IPS-11a (cell line): ENCODE results near the gene FCHO2.
"Not testable (repeated sequence)": the region's sequence is repeated elsewhere in the genome, so short reads cannot be mapped to it uniquely, and the experiment has no call there.

Experiments
- H3K4me3 ChIP-seq: one replicate; pipeline ENCODE4 v1.5.1; 2013; ENCODE audit warnings: low read depth, low read length, control low read depth

Gene FCHO2

DNA sequence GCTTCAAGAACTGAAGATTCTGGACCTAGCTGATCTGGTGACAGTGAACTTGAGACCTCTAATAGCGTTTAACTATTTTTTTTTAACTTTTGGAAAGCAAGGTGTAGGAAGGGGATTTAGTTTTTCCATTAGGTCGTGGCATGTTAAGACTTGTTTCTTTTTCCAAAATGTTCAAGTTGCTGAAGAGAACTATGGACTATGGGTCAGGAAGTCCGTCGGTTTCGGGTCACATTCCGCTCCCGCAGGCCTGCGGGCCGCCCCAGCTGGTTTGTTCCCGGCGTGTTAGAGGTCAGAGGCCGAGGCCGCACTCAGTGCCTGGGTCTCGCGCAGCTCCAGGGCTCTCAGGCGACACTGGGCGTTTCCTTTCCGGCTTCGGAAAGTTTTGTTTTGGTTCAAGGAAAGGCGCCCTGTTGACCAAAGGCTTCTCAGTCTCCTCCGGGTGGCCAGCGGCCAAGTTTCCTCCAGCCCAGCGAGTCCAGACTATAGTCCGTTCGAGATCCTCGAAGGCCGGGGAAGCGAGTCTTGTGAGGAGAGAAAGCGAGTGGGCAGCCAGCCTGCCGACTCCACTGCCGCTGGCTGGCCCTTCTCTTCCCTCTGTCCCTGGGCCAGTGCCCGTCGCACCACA lies 586 bp upstream of the FCHO2 start:
- peak overlapping the region; percentile 60 for H3K4me3 ChIP-seq

DNA sequence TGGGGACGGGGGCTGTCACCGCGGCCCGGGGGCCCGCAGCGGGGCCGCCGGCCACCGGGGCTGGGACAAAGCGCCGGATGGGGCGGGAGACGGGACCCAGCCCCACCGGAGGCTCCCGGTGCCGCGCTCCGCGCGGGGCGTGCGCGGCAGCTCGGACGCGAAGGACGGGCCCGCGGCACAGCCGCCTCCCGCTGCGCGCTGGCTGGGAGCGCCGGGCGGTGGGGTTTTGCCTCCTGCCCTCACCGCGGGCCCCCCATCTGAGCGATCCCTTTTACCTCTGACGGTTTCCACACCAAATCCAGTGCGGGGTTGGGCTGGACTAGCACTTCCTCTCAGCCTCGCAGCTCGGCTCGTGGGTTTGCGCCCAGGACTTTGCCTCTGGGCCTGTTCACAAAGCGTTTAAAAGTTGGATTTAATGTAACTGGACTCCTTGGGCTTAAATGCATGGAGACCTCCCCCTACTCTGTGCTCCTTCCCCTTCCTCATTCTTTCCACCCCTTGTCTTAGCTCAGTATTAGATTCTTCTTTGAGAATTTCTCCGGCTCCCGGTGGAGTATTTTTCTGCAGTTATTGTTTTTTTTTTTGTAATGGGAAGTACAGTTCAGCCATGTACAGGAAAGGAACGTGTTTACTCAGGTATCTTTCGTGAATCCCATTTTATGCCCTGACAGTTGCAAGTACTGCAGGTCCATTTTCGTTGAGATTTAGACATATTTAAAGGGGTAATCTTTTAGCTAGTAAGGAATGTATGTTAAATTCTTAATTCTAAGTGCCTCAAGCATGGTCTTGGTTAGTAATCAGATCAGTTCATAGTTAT lies 691 bp downstream of the FCHO2 start:
- peak overlapping the region; percentile 60 for H3K4me3 ChIP-seq

DNA sequence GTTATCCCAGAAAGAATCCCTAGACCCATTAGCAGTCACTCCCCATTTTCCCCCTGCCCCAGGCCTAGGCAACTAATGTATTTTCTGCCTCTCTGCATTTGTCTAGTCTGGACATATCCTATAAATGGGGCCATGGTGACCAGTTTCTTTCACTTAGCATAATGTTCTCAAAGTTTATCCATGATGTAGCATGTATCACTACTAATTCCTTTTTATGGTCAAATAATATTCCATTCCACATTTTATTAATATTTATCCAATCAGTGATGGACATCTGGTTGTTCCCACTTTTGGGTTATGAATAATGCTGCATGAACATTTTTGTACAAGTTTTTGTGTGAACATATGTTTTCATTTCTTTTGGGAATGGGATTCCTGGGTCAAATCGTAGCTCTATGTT lies 1.5 kb downstream of the FCHO2 start:
- H3K4me3 ChIP-seq, result no peak overlapping the region

DNA sequence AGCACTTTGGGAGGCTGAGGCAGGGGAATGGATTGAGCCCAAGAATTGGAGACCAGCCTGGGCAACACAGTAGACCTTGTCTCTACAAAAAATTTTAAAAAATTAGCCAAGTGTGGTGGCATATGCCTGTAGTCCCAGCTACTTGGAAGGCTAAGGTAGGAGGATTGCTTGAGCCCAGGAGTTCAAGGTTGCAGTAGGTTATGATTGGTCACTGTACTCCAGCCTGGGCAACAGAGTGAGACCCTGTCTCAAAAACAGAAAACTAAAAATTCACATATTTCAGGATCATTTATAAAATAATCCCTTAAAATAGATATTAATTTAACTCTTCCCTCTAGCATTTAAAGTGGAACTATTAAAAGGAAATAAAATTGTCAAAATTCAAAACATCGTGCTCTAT lies 3.4 kb downstream of the FCHO2 start:
- H3K4me3 ChIP-seq, result no peak overlapping the region

DNA sequence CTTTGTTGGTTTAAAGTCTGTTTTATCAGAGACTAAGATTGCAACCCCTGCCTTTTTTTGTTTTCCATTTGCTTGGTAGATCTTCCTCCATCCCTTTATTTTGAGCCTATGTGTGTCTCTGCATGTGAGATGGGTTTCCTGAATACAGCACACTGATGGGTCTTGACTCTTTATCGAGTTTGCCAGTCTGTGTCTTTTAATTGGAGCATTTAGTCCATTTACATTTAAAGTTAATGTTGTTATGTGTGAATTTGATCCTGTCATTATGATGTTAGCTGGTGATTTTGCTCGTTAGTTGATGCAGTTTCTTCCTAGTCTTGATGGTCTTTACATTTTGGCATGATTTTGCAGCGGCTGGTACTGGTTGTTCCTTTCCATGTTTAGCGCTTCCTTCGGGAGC lies 18.6 kb downstream of the FCHO2 start:
- not testable (repeated sequence) for H3K4me3 ChIP-seq

DNA sequence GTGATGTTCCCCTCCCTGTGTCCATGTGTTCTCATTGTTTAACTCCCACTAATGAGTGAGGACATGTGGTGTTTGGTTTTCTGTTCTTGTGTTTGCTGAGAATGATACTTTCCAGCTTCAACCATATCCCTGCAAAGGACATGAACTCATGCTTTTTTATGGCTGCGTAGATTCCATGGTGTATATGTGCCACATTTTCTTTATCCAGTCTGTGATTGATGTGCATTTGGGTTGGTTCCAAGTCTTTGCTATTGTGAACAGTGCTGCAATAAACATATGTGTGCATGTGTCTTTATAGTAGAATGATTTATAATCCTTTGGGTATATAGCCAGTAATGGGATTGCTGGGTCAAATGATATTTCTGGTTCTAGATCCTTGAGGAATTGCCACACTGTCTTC lies 21.0 kb downstream of the FCHO2 start:
- not testable (repeated sequence) for H3K4me3 ChIP-seq

DNA sequence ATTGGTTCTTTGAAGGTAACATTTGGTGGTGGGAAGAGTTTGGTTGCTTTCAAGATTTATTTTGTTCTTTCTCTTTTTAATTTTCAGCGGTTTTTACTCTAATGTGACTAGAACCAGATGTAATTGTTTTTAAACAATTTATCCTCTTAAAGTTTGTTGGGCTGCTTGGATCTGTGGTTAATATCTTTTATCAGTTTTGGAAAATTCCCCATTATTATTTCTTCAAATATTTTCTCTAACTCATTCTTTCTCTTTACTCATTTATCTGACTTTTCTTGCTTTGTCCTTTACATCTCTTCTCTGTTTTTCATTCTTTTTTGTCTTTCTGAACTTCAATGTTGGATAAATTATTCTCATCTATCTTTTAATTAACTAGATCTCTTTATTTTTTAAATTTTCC lies 29.9 kb downstream of the FCHO2 start:
- H3K4me3 ChIP-seq, result no peak overlapping the region

DNA sequence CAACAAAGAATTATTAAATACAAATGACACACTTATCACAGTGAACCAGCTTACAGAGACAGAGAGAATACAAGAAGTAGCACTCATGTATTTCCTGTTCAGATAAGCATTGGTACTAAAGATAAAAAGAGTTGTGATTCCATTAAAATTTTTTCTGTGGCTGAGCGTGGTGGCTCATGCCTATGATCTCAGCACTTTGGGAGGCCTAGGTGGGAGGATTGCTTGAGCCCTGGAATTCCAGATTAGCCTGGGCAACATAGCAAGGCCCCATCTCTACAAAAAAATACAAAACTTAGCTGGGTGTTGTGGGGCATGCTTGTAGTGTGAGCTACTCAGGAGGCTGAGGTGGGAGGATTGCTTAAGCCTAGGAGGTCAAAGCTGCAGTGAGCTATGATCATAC lies 32.9 kb downstream of the FCHO2 start:
- H3K4me3 ChIP-seq, result no peak overlapping the region

DNA sequence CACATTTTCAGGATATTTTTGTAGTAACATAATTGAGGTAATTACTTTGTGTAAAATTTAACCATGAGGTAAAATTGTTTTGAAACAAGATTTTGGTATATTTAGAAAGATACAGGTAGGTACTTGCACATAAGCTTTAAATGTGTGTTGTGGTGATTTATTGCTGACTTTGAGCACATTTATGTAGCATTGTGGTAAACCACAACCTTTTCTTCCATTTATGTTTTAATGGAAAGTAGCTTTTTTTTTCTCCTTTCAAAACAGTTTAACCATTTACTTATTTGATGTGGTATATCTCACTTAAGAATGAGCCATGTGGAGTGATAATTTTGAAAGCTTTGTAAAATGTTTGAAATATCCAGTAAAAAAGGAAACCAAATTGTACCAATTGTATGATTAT lies 35.6 kb downstream of the FCHO2 start:
- no peak overlapping the region for H3K4me3 ChIP-seq

DNA sequence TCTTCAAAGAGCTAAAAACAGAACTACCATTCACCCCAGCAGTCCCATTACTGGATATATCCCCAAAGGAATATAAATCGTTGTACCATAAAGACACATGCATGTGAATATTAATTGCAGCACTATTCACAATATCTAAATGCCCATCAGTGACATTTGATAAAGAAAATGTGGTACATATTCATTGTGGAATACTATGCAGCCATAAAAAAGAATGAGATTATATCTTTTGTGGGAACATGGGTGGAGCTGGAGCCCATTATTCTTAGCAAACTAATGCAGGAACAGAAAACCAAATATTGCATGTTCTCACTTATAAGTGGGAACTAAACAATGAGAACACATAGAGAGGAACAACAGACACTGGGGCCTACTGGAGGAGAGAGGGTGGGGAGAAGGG lies 38.7 kb downstream of the FCHO2 start:
- no peak overlapping the region for H3K4me3 ChIP-seq

DNA sequence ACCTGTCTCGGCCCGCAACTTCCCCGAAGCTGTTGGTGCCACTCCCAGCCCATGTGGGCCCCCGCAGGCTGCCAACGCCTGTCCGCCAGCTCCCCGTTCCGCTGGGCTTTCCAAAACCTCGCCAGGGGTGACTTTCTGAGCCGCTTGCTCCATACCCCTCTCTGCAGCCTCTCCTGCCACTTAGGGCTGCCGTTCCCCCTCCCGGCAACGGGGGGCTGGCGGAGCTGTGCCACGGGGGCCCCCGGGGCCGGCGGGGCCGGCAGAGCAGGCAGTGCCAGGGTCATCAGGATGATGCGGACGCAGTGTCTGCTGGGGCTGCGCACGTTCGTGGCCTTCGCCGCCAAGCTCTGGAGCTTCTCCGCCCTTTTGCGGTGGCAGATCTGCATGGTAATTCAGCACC lies 40.8 kb downstream of the FCHO2 start:
- H3K4me3 ChIP-seq, result no peak overlapping the region

DNA sequence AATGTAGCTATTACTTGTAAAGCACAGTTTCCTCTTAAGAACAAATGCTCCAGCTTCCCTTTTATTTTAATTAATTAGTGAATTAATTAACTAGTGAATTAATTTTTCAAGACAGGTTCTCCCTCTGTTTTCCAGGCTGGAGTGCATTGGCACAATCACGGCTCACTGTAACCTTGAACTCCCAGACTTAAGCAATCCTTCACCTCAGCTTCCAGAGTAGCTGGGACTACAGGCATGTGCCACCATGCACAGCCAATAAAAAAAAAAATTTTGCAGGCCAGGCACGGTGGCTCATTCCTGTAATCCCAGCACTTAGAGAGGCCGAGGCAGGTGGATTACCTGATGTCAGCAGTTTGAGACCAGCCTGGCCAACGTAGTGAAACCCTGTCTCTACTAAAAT lies 44.1 kb downstream of the FCHO2 start:
- no peak overlapping the region for H3K4me3 ChIP-seq

DNA sequence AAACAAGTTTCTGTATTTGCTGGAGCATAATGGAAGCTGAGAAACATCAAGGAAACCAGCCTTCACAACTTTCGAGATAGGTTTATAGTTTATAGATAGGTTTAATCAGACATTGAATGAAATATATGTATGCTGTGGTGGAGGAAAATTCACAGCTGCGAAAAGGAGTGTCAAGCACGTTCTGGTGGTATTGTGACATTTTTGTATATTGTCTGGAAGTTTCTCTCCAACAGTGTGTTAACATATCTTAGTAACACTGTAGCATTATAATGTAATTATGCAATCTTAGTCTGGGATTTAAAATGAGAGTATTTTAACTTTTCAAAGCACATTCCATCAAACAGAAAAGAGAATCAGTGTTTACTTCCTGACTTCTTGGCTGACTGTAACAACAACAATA lies 50.0 kb downstream of the FCHO2 start:
- no peak overlapping the region for H3K4me3 ChIP-seq

DNA sequence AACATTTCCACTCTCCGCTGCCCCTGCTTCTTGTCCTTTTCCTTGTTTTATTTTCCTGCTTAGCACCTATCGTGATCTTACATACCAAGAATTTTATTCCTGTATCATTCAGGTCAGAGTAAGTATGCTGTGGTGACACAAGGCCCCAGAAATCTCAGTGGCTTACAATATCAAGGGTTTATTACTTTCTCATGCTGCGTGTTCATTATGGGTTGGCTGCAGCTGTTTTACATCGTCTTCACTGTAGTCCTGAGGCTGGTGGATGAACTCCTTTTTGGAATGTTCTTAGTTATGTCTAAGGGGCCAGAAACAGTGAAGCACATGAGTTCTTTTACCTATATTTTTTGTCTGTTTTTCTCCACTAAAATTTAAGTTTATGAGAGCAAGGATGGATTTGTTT lies 51.2 kb downstream of the FCHO2 start:
- no peak overlapping the region for H3K4me3 ChIP-seq

DNA sequence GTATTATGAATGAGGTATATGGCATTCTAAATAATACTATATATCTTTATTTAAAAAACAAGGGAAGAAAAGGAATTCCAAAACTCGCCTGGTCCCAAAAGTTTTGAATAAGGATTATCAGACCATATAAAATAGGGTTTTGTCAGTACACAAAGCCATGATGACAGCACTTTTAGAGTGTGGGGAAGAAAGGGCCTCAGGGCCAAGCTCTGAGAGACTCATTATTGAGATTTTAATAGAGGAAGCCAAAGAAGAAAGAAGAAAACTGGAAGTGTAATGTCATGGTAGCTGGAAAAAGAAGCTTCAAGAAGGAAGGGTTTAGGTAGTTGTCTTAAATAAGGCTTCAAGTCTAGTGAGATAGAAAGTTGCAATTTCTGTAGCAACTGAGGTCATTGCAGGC lies 53.0 kb downstream of the FCHO2 start:
- no peak overlapping the region for H3K4me3 ChIP-seq

DNA sequence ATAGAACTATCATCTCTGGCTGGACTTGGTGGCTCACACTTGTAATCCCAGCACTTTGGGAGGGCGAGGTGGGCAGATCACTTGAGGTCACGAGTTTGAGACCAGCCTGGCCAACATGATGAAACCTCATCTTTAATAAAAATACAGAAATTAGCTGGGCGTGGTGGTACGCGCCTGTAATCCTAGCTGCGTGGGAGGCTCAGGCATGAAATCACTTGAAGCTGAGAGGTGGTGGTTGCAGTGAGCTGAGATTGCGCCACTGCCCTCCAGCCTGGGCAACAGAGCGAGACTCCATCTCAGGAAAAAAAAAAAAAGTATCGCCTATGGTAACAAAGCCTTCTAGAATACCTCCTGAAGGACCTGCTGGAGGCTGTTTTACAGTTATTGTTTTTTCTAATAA lies 55.8 kb downstream of the FCHO2 start:
- H3K4me3 ChIP-seq, result not testable (repeated sequence)

DNA sequence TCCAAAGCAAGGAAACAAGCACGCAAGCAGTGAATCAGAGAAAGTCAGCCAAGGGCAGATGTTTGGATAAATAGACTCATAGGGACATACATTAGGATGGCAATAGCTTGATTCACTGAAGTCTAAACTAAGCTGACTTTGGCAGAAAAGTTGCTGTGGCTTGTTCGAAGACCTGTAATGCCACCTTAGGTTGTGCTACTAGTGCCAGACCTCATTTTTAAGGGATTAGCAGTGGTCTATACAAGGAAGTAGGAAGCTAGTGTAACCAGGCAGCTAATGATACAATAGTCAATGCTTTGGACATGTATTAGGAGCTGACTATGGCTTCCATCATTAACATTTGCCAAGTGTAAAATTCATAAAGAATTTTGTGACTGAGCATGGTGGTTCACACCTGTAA lies 63.1 kb downstream of the FCHO2 start:
- H3K4me3 ChIP-seq, result no peak overlapping the region

DNA sequence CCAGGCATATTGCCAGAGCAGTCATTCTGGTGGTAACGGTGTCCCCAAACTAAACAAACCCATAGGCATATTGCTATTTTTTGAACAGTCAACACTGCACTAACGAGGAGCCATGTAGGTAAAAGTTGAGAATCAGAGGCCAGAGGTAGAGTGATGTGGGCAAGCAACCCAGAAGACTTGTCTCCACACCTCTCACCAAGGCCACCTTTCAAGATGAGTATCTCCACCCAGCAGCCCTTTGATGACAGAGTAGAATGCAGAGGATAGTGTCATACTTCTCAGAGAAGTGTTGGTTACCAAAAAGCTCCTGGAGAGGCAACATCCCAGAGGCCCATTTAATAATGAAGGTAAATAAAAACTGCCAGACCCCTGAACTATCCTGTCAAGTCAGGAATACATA lies 63.9 kb downstream of the FCHO2 start:
- H3K4me3 ChIP-seq, result no peak overlapping the region

DNA sequence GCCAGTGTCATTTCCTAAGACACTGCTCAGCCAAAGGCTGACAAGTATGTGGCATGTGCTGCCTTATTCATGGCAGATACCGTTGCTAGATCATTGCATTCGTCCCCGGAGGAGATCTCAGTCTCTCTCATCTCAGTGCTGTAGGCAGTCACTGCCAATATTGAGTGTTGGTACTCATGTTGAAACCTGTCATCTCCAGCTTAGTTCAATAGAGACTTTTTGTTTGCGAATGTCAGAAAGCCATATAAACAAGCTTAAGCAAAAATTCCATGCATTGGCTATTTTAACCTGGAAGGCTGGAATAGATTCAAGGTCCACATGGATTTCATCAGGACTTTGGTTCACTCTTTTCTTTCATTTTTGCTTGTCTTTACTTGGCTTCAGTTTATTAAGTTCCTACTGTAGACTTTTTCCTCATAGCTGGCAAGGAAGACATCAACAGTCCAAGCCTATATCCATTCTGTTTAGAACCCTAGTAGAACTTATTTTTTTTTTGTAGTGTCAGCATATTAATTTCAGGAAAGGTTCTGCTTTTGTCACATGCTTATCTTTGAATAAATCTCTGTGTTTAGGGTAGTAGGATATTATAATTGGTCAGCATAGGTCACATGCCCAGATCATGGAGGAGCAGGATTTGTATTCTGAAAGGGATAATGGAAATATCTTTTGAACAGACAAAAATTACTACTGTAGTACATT lies 66.8 kb downstream of the FCHO2 start:
- no peak overlapping the region for H3K4me3 ChIP-seq

DNA sequence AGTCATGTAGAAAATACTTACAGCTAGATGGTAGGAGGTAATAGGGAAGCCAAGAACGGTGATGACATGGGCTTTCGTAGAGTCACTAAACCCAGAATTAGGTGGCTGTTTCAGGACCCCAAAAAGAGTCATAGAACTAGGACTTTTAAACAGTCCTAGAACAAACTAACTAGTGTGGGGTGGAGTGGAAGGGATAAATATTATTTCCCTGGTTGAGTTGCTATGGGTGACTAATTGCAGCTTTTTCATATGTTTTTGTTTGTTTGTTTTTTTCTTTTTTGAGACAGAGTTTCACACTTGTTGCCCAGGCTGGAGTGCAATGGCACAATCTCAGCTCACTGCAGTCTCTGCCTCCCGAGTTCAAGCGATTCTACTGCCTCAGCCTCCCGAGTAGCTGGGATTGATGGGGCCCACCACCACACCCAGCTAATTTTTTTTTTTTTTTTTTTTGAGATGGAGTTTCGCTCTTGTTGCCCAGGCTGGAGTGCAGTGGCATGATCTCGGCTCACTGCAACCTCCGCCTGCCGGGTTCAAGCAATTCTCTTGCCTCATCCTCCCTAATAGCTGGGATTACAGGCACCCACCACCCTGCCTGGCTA lies 69.2 kb downstream of the FCHO2 start:
- H3K4me3 ChIP-seq, result not testable (repeated sequence)

DNA sequence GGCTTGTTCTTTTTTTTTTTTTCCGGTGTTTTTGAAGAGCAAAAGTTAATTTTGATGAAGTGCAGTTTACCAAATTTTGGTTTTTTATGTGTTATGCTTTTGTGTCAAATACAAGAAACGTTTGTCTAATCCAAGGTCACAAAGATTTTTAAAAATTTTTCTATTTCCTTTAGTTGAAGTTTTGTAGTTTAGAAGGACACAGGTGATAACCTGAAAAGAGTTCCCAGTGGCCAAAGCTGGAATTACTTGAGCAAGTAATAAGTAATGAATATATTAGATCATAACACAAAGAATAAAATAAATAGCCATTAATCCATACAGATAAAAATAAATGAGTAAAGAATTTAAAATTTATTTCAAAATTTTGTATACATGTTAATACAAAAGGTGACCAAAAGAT lies 71.5 kb downstream of the FCHO2 start:
- H3K4me3 ChIP-seq, result no peak overlapping the region

DNA sequence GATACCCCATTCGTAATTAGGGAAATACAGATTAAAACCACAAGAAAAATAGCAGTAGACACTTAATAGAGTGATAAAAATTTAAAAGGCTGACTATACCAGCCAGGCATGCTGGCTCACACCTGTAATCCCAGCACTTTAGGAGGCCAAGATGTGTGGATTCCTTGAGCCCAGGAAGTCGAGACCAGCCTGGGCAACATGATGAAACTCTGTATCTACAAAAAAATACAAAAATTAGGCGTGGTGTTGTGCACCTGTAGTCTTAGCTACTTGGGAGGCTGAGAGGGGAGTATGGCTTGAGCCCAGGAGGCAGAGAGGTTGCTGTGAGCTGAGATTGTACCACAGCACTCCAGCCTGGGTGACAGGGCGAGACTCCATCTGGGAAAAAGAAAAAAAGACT lies 72.0 kb downstream of the FCHO2 start:
- H3K4me3 ChIP-seq, result no peak overlapping the region
